ENCODE results near the gene TUBE1.

- TF ChIP-seq CTCF (IDR thresholded peaks at IDR 0.05) (no peak), POLR2A (IDR thresholded peaks at IDR 0.05) (no peak)
These were observed 49.0 kb downstream of the TUBE1 start for GRCh38 chr6:112038268-112038667.

All from body of pancreas (tissue), 4 donors.